ENCODE data around the gene FHOD1.

Gene FHOD1

DNA sequence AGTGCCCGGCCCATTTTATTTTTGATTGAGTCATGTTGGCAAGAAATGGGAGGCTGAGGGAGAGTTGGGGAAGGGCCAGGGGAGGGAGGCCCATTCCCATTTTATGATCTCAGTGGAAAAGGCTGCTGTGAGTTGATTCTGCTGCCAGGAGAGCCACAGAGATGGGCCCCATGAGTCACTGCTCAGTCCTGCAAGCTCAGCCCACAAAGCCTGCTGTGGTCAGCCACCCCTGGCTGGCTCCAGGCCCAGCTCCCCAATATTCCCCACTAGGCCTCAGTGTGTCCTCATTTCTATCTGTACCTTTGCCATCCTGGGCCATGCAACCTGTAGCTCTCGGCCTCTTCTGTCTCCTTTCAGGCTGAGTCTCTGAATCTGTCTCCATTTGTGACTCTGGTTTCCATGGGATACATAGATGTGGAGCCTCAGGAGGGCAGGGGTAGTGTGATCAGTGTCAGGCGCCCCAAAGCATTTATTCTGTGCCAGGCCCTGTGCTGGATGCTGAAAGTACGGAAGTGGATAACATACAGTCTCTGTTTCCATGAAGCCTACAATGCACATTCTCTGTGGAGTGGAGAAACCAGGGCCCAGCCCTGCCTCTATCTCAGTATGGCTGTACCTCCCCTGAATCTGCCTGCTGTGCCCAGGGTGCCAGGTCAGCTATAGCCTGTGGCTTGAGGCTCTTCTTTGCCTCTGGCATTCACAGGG lies 30.2 kb upstream of the FHOD1 start:
- DNase-seq: peak; percentile 13 to 55

DNA sequence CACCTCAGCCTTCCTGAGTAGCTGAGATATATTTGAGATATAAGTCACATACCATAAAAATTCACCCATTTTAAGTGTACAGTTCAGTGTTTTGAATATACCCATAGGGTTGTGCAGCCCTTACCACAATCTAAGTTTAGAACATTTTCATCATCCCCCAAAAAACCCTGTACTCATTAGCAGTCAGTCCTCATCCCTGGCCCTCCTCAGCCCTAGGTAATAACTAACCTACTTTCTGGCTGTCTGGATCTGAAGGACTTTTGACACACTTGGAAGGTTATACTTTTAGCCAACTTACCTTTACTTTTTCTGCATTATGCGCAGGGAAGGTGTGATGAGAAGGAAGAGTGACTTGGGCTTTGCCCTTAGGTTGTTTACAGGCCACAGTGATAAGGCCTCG lies 28.0 kb upstream of the FHOD1 start:
- no peak for DNase-seq

DNA sequence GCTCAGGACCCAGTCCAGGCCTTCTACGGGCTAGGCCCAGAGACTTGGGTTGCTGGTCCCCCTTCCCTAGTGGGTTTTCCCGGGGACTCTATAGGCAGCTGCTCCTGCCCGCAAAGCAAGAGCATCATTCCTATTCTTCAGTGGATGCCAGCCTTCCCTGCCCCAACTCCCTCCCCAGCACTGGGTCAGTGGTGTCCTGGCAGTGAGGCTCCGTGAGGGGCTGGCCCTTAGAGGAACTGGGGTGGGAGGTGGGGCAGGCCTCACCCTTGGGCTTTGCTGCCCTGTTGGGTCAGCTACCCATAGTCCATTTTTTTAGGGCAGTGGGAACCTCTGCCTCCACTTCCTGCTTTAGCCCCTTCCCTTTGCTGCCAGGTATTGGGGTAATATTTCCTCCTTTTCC lies 24.2 kb upstream of the FHOD1 start:
- DNase-seq: no peak

DNA sequence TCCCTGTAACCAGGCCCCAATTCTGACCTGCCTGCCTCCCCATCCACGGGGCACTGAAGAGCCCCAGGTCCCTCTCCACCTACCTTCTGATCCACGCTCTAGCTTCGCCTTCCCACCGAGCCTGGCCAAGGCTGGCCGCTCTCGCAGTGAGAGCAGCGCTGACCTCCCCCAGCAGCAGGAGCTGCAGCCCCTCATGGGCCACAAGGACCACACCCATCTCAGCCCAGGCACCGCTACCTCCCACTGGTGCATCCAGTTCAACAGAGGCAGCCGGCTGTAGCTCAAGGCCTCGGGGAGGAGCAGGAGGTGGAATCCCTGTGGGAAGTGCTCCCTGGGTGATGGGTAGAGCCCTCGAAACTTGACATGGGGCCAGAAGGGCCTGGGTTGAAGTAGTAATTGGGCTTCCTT lies 23.7 kb upstream of the FHOD1 start:
- DNase-seq: no peak

DNA sequence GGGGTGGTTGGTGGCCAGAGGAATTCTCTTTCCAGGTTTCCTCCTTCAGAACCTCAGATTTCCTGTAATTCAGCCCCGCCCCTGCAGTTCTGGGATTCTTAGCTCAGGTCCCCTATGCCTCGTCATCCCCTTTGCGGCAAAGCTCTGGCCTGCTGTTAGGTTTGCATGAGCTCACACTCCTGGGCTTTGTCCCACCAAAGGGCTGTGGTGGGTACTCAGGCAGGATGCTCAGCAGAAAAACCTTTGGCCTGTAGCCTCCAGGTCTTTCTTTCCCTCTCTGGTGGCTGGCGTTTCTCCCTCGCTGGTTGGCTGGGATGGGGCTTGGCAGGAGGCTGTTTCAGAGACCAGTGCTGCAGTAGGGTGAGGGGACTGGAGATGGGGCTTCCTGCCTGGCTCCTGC lies 22.5 kb upstream of the FHOD1 start:
- DNase-seq: no peak

DNA sequence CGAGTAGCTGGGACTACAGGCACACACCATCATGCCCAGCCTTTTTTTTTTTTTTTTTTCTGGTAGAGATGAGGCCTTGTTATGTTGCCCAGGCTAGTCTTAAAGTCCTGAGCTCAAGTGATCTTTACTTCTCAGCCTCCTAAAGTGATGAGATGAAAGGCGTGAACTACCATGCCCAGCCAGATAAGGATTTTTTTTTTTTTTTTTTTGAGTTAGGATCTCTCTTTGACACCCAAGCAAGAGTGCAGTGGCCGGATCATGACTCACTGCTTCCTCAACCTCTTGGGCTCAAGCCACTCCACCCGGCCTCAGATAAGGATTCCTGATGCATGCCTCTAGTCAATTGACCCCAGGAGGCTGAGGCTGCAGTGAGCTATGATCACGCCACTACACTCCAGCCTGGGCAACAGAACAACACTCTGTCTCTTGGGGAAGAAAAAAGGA lies 20.9 kb upstream of the FHOD1 start:
- peak in 1 of 2 donors; percentile 30 for DNase-seq

DNA sequence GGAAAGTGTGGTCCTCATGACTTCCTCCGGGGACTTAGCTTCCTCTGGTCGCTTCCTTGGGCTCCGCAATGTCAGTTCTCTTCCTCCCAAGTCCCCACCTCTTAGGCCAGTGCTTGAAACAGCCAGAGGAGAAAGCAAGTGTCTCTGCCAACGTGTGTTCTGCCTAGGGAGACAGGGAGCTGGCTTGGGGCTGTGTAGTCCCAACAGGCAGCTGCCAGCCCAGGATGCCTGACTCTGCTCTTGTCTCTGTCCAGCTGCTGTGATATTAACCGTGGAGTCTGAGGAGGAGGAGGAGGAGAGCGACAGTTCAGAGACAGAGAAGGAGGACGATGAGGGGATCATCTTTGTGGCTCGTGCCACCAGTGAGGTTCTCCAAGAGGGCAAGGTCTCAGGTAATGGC lies 18.6 kb upstream of the FHOD1 start:
- DNase-seq: no peak

DNA sequence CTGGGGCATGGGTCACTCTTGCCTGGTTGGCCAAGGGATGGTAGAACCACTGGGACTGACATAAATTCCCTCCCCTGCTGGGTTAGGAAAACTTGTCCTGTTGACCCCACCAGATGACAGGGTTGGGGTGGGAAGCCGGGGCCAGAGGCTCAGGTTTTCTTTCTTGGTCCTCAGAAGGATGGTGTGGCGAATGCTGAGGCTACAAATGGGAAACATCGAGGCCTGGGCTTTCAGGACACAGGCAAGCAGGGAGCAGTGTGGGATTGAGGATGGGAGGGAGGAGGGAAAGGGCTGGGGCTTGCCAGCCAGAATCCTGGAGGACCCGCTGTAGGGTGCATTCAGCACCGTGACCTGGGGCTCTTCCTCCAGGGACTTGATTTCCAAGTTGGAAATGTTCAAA lies 17.6 kb upstream of the FHOD1 start:
- DNase-seq: no peak

DNA sequence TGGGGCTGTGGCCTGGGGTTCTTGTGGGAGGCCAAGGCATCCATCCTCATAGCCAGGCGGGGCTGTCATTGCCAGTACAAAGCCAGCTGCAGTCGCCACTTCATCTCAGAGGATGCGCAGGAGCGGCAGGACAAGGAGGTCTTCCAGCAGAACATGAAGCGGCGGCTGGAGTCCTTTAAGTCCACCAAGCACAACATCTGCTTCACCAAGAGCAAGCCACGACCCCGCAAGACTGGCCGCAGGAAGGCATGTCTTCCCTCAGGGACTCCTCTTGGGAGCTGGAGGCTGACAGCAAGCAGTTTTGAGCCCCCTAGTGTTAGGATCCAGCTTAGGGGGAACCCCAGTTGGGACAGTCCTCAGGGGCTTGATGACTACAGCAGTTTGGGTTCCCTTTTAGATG lies 17.0 kb upstream of the FHOD1 start:
- no peak for DNase-seq

DNA sequence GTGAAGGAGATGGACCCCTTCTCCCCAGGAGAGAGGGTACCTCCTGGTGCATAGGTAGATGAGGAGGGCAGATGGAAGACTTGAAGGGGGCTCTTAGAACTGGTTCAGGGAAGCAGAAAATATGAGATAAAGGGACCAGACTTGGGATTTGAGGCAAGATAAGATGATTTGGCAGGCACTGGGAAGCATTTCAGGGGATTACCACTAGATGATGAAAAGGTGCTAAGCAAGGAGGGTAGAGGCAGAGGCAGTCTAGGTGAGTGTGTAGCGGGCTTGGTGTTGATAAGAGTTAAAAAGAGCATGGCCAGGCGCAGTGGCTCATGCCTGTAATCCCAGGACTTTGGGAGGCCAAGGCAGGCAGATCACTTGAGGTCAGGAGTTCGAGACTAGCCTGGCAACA lies 15.9 kb upstream of the FHOD1 start:
- DNase-seq: no peak

DNA sequence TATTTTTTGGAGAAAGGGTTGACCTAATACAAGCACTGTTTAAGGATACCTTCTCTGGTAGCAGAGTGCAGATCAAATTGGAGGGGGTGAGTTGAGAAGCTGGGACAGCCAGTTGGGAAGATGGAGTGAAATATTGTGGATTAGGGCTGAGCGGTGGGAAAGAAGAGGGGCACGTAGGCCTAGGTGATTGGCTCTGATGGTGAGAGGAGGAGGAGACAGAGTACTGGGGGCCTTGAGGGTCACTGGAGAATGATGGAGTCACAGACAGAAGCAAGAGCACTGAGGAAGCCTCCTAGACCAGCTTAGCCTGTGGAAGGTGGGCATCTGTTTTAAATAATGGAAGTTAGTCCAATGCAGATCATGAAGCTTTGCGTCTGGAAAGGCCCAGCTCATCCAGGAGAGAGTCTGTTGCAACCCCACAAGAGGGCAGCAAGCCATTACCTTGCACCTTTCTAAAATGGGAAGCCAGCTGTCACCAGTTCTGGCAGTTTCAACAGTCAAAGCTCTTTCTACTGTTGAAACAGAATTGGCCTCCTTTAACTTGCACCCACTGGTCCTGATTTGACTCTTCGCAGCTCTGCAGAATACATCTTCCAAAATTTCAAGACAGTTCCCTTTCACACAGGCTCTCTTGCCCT lies 13.3 kb upstream of the FHOD1 start:
- peak; percentile 35 to 63 for DNase-seq

DNA sequence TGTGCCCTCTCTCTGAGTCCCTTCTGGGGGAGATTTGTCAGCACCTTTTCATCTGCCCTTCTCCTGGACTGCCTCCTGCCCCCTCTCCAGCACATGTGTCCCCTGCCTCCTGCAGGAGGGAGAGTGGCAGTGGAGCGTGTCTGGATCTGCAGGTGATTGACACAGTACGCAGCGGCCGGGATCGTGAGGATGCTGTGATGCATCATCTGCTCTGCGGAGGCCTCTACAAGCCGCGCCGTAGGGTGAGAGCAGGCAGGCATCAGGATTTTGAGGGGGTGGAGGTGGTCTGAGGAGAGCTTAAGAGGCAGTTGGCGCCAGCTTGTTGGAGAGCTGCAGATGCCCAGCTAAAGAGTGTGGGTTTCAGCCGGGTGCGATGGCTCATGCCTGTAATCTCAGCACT lies 12.4 kb upstream of the FHOD1 start:
- DNase-seq: no peak

DNA sequence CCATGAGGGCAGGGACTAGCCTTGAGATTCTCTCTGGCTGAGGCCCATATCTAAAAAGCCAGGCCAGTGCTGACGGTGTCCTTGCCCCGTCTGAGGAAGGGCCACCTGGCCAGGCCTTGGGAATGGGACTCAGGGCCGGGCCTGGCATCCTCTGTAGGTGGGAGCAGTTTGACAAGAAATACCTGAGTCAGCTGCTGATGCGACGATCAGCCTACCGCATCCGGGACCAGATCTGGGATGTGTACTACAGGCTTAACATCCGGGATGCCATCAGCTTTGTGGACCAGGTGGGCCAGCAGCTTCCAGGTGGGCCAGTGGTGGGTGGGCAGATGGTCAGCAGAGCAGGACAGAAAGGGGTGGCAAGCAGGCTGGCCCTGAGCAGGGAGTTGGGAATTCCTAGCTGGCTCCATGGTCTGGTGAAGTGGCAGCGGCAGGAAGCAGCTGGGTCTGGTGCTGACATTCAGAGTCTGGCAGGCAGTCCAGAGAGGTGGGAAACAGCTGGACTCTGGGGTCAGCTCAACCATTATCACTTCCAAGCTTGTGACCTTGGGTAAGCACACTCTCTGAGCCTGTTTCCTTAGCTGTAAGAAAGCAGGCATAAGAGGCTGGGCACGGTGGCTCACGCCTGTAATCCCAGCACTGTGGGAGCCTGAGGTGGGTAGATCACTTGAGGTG lies 11.0 kb upstream of the FHOD1 start:
- no peak for DNase-seq

DNA sequence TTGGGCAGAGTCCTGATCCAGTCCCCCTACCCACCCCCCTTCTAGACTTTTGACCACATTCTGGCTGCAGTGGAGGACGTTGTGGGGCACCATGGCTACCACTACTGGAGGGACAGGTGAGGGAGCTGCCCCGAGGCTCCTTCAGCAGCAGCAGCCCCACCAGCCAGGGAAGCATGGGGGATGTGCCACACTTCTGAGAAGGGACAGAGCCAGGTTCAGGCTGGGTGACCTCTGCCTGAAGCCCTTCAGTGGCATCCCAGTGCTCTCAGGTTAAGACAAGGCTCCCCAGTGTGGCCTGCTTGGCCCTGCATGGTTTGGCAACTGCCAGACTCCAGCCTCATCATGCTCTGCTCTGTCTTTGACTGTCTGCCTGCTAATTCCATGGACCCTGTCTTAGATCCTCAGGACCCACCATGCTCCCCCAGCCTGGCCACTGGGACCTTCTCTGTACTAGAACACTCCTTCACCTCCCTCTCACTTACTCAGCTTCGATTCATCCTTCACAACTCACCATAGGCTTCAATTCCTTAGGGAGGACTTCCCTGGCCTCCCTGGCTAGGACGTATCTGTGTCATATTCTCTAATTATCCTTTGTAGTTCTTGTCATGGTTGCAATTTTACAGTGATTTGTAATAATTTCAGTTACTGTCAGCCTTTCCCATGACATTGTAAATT lies 10.3 kb upstream of the FHOD1 start:
- DNase-seq: no peak

DNA sequence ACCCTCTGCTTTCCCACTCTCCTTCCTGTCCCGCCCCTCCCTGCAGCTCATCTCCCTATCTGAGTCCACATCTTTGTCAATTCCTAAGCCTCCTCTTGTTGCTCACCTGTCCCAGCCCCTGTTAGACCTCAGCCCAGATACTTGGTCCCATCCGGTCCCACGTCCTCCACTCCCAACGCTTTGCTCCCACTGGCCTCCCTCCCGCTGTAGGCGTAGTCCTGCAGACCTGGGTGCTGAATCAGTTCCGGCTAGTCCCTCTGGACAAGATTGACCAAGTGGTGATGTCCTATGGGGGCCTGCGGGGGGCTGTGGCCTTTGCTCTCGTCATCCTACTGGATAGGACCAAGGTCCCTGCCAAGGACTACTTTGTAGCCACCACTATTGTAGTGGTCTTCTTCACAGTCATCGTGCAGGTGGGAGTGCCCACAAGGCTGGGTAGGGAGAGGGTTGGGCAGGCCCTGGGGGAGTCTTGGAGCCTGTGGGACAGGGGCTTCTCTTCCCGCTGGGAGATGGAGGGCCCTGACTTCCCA lies 9.5 kb upstream of the FHOD1 start:
- DNase-seq: no peak

DNA sequence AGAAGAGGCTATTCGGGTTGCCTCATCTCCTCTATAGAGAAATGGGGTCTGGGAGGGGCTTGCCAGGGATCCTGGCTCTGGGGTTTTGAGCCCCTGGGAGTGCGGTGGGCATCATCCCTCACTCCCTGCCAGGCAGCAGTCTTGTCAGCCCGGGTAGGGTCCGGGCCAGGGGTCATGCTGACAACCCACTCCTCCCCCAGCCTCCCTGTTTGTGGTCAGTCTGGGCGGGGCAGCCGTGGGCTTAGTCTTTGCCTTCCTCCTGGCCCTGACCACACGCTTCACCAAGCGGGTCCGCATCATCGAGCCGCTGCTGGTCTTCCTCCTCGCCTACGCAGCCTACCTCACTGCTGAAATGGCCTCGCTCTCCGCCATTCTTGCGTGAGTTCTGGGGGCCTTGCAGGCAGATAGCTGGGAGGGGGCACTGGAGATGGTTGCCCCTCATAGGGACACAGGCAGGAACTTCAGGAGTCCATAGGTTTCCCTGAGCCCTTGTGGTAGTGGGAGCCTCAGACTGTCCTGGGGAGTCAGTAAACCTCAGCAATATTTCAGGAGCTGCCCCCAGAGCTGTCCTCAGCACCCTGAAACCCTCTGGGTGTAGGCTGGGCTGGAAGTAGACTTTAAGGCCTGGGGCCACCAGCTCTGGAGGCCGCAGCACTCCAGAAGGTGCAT lies 8.4 kb upstream of the FHOD1 start:
- peak in 1 of 2 donors; percentile 61 for DNase-seq

DNA sequence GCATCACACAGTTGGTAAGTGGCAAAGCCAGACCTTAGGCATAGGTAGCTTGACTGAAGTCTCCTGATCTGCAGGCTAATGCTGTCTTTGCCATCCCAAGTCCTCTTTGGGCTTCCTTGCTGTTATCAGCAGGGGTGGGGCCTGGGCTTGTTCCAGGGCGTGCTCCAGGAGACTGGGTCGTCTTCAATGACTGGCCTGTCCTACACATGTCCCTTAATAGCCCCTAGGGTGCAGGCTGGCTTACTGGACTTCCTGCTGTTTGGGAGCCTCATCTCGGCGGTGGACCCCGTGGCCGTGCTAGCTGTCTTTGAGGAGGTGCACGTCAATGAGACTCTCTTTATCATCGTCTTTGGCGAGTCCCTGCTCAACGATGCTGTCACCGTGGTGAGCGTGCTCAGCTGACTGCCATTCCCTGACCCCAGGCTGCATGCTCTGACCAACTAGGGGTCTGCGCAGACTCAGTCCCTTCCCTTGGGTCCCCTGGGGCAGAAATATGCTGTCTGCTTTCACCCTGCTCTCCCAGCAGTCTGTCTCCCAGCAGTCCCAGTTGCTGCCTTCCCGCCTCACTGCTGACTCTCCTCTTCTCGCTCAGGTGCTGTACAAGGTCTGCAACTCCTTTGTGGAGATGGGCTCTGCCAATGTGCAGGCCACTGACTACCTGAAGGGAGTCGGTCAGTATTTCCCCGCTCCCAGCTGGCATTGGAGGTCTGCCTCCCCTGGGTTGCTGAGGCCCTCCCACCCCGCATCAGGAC lies 7.7 kb upstream of the FHOD1 start:
- no peak for DNase-seq

DNA sequence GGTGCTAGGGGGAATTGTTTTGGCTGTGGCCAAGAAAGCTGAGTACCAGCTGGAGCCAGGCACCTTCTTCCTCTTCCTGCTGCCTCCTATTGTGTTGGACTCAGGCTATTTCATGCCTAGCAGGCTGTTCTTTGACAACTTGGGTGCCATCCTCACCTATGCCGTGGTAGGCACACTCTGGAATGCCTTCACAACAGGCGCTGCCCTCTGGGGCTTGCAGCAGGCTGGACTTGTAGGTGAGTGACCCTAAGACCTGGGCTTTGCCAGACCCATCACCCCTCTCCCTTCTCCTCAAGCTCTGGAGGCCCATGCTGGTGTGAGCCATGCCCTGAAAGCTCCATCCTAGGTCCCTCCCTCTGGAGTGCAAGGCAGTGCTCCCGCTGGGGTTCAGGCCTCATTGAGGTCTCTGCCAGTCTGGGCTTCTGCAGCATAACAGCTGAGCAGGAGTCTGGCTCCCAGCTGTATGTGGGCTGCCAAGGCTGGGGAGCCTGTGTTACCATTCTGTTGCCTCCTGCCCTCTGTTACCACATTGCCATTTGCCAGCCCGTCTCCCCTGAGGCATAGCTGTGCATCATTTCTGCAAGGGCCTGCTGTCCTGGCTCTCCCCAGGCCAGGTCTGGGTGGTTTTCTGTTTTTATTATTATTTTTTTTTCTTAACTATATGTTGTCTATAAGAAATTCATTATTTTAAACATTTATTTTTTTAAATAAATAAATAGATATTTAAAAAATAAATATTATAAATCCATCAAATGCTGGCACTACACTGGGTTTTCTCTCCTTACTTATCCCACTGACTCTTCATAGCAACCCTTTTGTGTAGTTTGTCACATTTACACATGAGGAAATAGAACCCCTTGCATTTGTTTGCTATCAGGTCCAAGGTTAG lies 5.6 kb upstream of the FHOD1 start:
- DNase-seq: no peak

DNA sequence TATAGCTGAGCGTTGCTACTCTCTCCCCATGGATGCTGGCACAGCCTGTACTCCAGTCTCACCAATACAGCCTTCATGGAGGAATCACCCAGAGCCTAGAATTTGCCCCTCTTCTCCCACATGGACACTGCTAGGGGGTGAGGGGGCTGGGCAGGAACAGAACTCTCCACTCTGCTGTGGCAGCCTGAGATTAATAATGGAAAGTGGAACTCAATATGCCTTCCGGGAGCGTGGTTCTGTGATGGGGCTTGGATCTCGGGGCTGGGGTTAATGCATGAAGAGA lies 2.7 kb upstream of the FHOD1 start:
- DNase-seq: no peak

DNA sequence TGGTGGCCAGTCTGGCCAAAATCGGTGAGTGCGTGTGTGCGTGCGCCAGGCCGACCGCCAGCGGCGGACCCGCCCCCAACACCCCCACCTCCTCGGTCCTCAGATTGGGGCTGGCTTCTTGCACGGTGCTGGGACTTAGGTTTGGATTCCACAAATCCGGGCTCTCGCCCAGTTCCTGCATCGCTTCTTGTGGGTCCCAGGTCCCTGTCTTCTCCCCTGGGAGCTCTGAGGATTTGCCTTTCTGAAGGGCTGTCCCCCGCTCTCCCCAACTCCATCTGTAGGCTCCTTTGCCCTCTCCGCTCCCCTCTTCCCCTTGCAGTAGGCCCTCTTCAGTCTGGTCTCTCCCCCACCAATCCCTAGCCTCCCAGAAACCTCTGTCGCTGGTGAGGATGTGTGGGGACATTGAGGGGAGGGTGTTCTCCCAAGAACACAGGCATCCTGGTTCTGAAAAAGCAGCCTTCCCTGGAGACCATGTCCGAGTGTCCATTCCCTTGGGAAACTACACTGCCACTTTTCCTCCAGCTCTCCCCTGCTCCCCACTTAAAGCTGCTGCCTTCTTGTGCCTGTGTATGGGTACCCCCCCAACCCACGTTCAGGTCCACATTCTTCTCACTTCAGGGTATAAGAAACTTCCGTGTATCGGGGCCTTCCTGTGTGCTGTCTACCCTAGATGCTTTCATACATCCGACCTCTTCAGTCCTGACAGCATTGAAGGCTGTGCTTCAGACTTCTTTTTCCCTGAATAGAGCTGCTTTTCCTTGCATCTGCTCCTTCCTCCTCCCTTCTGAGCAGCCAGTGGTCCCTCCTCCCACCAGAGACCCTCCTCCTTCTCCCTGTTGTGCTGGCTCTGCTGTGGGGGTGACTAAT lies 2.1 kb upstream of the FHOD1 start:
- DNase-seq: no peak

Data from inflammatory macrophage (primary cell).